B cell (primary cell): ENCODE data around the gene SETD1A. TPM values are rescaled to one million over a fixed set of nuclear protein-coding genes. Genes with fewer than 3 reads are reported as not detected.
A peak's percentile ranks its signal among the peaks of the same experiment; 100 is the strongest.

ENCODE experiments used
- ATAC-seq: fragments of 200-7000 bp; cut with Tn5 transposase; one replicate; pipeline ENCODE4 v1.10.0; 2021; ENCODE audit warnings: low read depth, mild to moderate bottlenecking, moderate number of reproducible peaks, moderate library complexity
- CTCF ChIA-PET: fragments of 350-600 bp; sonication (Branson Sonifier 250); formaldehyde crosslinking; loops from one replicate; lab custom pipeline; 2021; ENCODE audit warnings: antibody characterized with exemption, inconsistent platforms; lab: Charles Lee
- POLR2A ChIA-PET: fragments of 350-600 bp; sonication (Branson Sonifier 250); formaldehyde crosslinking; loops from one replicate; lab custom pipeline; 2021; ENCODE audit warnings: antibody characterized with exemption; lab: Charles Lee
- DNase-seq: peaks from one replicate; pipeline ENCODE4 v3.0.0; 2013
- H2AFZ ChIP-seq: 2 replicates; pipeline ENCODE4 v1.6.1; 2012; ENCODE audit warnings: mild to moderate bottlenecking, low read depth, low read length; ENCODE audit not compliant: insufficient read depth, poor library complexity, severe bottlenecking
- H3K27ac ChIP-seq, 2 donors: 1 replicate in 1 of 2; 2 replicates in 1 of 2; pipeline ENCODE4 v1.5.1; 2012 to 2013; ENCODE audit warnings: low read length in 2 of 2, mild to moderate bottlenecking in 2 of 2, moderate library complexity in 1 of 2
- H3K27me3 ChIP-seq, 4 experiments: fragments of 200-600 bp in 1 of 4; sonication (generic) in 1 of 4; replicated peaks in 1 of 4; 1 replicate in 2 of 4; 2 replicates in 2 of 4; pipeline versions ENCODE4 v1.6.1 to v1.7.0; 2013 to 2016; ENCODE audit warnings: low read length in 3 of 4, mild to moderate bottlenecking in 2 of 4, mixed read lengths in 1 of 4, moderate library complexity in 1 of 4; ENCODE audit not compliant: insufficient read depth in 4 of 4, control insufficient read depth in 3 of 4; ENCODE audit errors: control extremely low read depth in 1 of 4
- H3K36me3 ChIP-seq, 2 experiments: replicated peaks in 1 of 2; 1 replicate in 1 of 2; 2 replicates in 1 of 2; pipeline versions ENCODE4 v1.6.1 to v1.7.1; 2013; ENCODE audit warnings: low read length in 1 of 2; ENCODE audit not compliant: insufficient read depth in 2 of 2, control insufficient read depth in 1 of 2; ENCODE audit errors: control extremely low read depth in 1 of 2, extremely low read depth in 1 of 2
- H3K4me1 ChIP-seq, 2 donors: fragments of 200-600 bp in 1 of 2; sonication (generic) in 1 of 2; 1 replicate in 1 of 2; 2 replicates in 1 of 2; pipeline versions ENCODE4 v1.5.1 to v1.6.1; 2013 to 2017; ENCODE audit warnings: low read length in 2 of 2; ENCODE audit not compliant: control insufficient read depth in 2 of 2, insufficient read depth in 2 of 2
- H3K4me2 ChIP-seq: replicated peaks from 2 replicates; pipeline ENCODE3; 2012; ENCODE audit warnings: mild to moderate bottlenecking, low read depth, low read length; ENCODE audit not compliant: poor library complexity, severe bottlenecking
- H3K4me3 ChIP-seq, 5 experiments: fragments of 200-600 bp in 1 of 5; sonication (generic) in 1 of 5; 1 replicate in 3 of 5; 2 replicates in 2 of 5; pipeline versions ENCODE4 v1.5.1 to v1.7.0; 2011 to 2016; ENCODE audit warnings: low read length in 4 of 5, mild to moderate bottlenecking in 4 of 5, low read depth in 2 of 5, control low read depth in 1 of 5, moderate library complexity in 1 of 5; ENCODE audit not compliant: insufficient read depth in 1 of 5; ENCODE audit errors: control extremely low read depth in 1 of 5, extremely low read depth in 1 of 5
- H3K79me2 ChIP-seq: fragments of 200-600 bp; sonication (generic); one replicate; pipeline ENCODE4 v1.6.0; 2016; ENCODE audit warnings: low read length; ENCODE audit not compliant: control insufficient read depth, insufficient read depth
- H3K9ac ChIP-seq: fragments of 200-600 bp; sonication (generic); 2 replicates; pipeline ENCODE4 v1.6.1; 2017; ENCODE audit warnings: mild to moderate bottlenecking, low read length, moderate library complexity
- H3K9me3 ChIP-seq, 3 donors: one replicate each; pipeline versions ENCODE4 v1.6.1 to v1.7.1; 2013; ENCODE audit warnings: low read length in 2 of 3; ENCODE audit not compliant: control insufficient read depth in 2 of 3, insufficient read depth in 1 of 3; ENCODE audit errors: control extremely low read depth in 1 of 3
- H4K20me1 ChIP-seq: 2 replicates; pipeline ENCODE4 v1.6.0; 2012; ENCODE audit warnings: mild to moderate bottlenecking, low read length; ENCODE audit not compliant: insufficient read depth, control insufficient read depth, poor library complexity, severe bottlenecking
- H3K27ac Mint-ChIP-seq: one replicate; pipeline ENCODE4 v1.8.0; 2021; ENCODE audit warnings: mixed read lengths
- H3K27me3 Mint-ChIP-seq: one replicate; pipeline ENCODE4 v1.8.0; 2021; ENCODE audit warnings: mixed read lengths
- H3K4me1 Mint-ChIP-seq: one replicate; pipeline ENCODE4 v1.8.0; 2021; ENCODE audit warnings: mixed read lengths
- H3K4me3 Mint-ChIP-seq: one replicate; pipeline ENCODE4 v1.8.0; 2021; ENCODE audit warnings: mixed read lengths
- H3K9me3 Mint-ChIP-seq: one replicate; pipeline ENCODE4 v1.8.0; 2022; ENCODE audit warnings: mixed read lengths; ENCODE audit not compliant: insufficient read depth
- EZH2 ChIP-seq: IDR thresholded peaks from 2 replicates; pipeline ENCODE4 v1.6.1; 2012; ENCODE audit warnings: borderline replicate concordance, low read depth, mild to moderate bottlenecking, moderate library complexity, low read length; ENCODE audit not compliant: insufficient read depth, poor library complexity, severe bottlenecking
- WGBS: methylation state at CpG from one replicate; pipeline ENCODE4 v1.1.5; 2013; ENCODE audit warnings: missing lambda C conversion rate; ENCODE audit not compliant: insufficient coverage; 5-methylcytosine and 5-hydroxymethylcytosine counted together
- intact Hi-C: fragments of 100-400 bp; cut with micrococcal nuclease; formaldehyde crosslinking; loops from one replicate; pipeline ENCODE4 v1.10.0; 2022
- polyA plus RNA-seq: library from polyadenylated mRNA; depleted of rRNA; stranded (reverse); fragments of >200 nt; gene quantifications from 2 replicates; pipeline ENCODE4 v1.2.3, GENCODE V29; 2012
- total RNA-seq, 2 donors: library from RNA; stranded (reverse); fragments of 120-200 nt in 1 of 2; gene quantifications; 1 replicate in 1 of 2; 2 replicates in 1 of 2; pipeline versions ENCODE4 v1.2.3 to v1.2.4, GENCODE V29; 2013 to 2022
- TF ChIP-seq, protein P1 (sequence below): fragments of 200-600 bp; IDR thresholded peaks from one replicate; pipeline ENCODE4 v1.8.0; 2022; ENCODE audit warnings: antibody characterized with exemption, mild to moderate bottlenecking

The SETD1A gene
- total and polyA plus RNA-seq, 2 donors (not counting 1 experiment from before 2014, with no cell fraction given), result 11.5 to 39.5 TPM

DNA sequence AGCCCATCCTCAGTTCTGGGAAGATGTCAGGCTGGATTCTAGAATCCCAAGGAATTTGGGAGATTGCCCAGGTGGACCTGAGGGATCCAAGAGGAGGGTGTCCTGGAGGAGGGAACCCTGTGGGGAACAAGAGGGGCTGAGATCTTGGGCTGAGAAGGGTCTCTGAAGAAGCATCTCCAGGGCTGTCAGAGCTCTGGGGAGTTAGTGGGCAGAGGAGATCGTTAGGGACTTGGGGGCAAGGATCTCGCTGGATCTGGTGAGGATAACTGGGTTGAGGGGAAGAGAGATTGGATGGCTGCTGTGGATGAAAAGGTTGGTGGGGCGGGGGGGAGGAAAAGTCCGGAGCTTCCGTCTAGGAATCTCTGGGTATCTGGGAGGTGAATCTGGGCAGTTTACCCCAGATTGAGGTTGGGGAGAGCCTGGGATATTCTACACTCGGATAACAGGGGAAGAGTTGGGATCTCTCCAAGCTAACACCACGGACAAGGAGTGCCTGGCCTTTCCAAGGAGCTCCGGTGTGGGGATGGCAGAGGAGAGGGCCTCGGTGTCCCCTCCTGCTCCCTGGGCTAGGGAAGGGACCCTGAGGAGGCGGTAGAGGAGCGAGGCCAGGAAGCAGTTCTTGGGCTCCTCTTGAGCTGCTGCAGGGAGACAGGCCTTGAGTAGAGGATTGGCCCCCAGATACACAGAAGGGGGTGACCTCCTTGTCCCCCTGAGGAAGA, 32.5 kb upstream of the SETD1A start:
- Histone ChIP-seq H3K27me3 (no peaks in the 10 kb centered on the region), H3K4me3 (no peak overlapping the region), H3K9ac (no peak overlapping the region), H3K4me1 (peaks cover 0 to 21% of the 10 kb centered on the region in 2 donors), H3K36me3 (no peaks in the 10 kb centered on the region), H3K27ac (no peak overlapping the region), H3K9me3 (no peaks in the 10 kb centered on the region), H3K79me2 (no peaks in the 10 kb centered on the region), H3K4me2 (peak overlapping the region; percentile 92), H2AFZ (no peak overlapping the region), H4K20me1 (no peaks in the 10 kb centered on the region)
- peaks cover 19% of the 10 kb centered on the region for H3K4me1 Mint-ChIP-seq
- H3K27me3 Mint-ChIP-seq, result no peaks in the 10 kb centered on the region
- peak; percentile 35 for DNase-seq
- TF ChIP-seq EZH2, result no peak
- TF ChIP-seq, protein P1, sequence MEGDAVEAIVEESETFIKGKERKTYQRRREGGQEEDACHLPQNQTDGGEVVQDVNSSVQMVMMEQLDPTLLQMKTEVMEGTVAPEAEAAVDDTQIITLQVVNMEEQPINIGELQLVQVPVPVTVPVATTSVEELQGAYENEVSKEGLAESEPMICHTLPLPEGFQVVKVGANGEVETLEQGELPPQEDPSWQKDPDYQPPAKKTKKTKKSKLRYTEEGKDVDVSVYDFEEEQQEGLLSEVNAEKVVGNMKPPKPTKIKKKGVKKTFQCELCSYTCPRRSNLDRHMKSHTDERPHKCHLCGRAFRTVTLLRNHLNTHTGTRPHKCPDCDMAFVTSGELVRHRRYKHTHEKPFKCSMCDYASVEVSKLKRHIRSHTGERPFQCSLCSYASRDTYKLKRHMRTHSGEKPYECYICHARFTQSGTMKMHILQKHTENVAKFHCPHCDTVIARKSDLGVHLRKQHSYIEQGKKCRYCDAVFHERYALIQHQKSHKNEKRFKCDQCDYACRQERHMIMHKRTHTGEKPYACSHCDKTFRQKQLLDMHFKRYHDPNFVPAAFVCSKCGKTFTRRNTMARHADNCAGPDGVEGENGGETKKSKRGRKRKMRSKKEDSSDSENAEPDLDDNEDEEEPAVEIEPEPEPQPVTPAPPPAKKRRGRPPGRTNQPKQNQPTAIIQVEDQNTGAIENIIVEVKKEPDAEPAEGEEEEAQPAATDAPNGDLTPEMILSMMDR, result no peak
- 97% methylated on average over 9 of the region's 11 CpGs for WGBS
- peak overlapping the region; percentile 56 for H3K27ac Mint-ChIP-seq
- POLR2A ChIA-PET, result interaction anchor here (0.6 kb wide), 1 partner anchor 102 kb away, joined by 18 read pairs; no protein-coding TSS in a partner anchor
- H3K9me3 Mint-ChIP-seq, result no peaks in the 10 kb centered on the region
- intact Hi-C loops, result no loop called here
- CTCF ChIA-PET, result interaction anchor here (1.4 to 5.0 kb wide), 3 partner anchors 17 to 80 kb away, joined by 3 to 23 read pairs (median 4); no protein-coding TSS in a partner anchor
- ATAC-seq, result no peak
- peak overlapping the region; percentile 69 for H3K4me3 Mint-ChIP-seq

DNA sequence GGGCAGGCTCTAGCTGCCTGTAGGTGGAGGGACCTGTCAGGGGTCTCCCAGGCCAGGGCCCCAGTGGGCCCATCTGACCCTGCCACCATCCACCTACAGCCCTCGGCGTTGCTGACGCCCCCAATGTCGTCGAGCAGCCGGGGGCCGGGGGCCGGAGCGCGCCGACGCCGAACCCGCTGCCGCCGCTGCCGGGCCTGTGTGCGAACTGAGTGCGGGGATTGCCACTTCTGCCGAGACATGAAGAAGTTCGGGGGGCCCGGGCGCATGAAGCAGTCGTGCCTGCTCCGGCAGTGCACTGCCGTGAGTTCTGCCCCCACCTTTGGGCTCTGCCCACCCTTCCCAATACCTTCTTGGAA, 31.9 kb upstream of the SETD1A start:
- peaks cover 0 to 21% of the 10 kb centered on the region in 2 donors for H3K4me1 ChIP-seq
- no peak overlapping the region for H2AFZ ChIP-seq
- CTCF ChIA-PET, result interaction anchor here (1.4 to 5.0 kb wide), 3 partner anchors 17 to 81 kb away, joined by 3 to 23 read pairs (median 4); no protein-coding TSS in a partner anchor
- intact Hi-C loops, result no loop called here
- no peaks in the 10 kb centered on the region for H3K27me3 ChIP-seq
- H3K4me3 Mint-ChIP-seq, result peak overlapping the region; percentile 47
- no peak overlapping the region for H3K4me2 ChIP-seq
- POLR2A ChIA-PET, result no interaction called here
- WGBS, result 95% methylated on average over 26 of the region's 26 CpGs
- H3K79me2 ChIP-seq, result no peaks in the 10 kb centered on the region
- DNase-seq (peak; percentile 31), ATAC-seq (no peak)
- H3K27me3 Mint-ChIP-seq, result no peaks in the 10 kb centered on the region
- H3K27ac Mint-ChIP-seq, result no peak overlapping the region
- H3K27ac ChIP-seq, result no peak overlapping the region
- no peaks in the 10 kb centered on the region for H3K9me3 Mint-ChIP-seq
- no peak overlapping the region for H3K4me3 ChIP-seq
- no peaks in the 10 kb centered on the region for H3K9me3 ChIP-seq
- peaks cover 19% of the 10 kb centered on the region for H3K4me1 Mint-ChIP-seq
- H3K9ac ChIP-seq, result no peak overlapping the region
- TF ChIP-seq, protein P1, result no peak
- H4K20me1 ChIP-seq, result no peaks in the 10 kb centered on the region
- H3K36me3 ChIP-seq, result peaks cover 0 to 3% of the 10 kb centered on the region in 2 experiments
